Measurements from ENCODE around the gene ACAP1. TPM values are rescaled to one million over a fixed set of nuclear protein-coding genes. Genes with fewer than 3 reads are reported as not detected.
A peak's percentile ranks its signal among the peaks of the same experiment; 100 is the strongest.

The ACAP1 gene
- total RNA-seq, 3 donors from 2014 or later: 3.4 to 6.6 (median 5.2) TPM

GRCh38 chr17:7315570-7316235, 20.6 kb upstream of the ACAP1 start:
- Histone ChIP-seq H3K4me1 (peaks cover 0 to 11% of the 10 kb centered on the region in 2 donors), H3K27ac (peak overlapping the region; percentile 97 to 98), H3K4me3 (peak overlapping the region; percentile 80 to 96 (median 86)), H3K27me3 (no peaks in the 10 kb centered on the region), H3K36me3 (no peaks in the 10 kb centered on the region), H3K9me3 (no peaks in the 10 kb centered on the region)
- TF ChIP-seq CTCF (IDR thresholded peaks at IDR 0.05): no peak
- TF ChIP-seq POLR2A (IDR thresholded peaks at IDR 0.05): peak; percentile 4
- peak; percentile 66 to 69 for DNase-seq (ENCODE audit: low spot score in 2 of 2)
- intact Hi-C loops (cut with DNase I; ENCODE audit: low total_unique reads): no loop called here

GRCh38 chr17:7317161-7317803, 19.0 kb upstream of the ACAP1 start:
- Histone ChIP-seq H3K36me3 (no peaks in the 10 kb centered on the region), H3K4me3 (no peak overlapping the region), H3K4me1 (peaks cover 0 to 11% of the 10 kb centered on the region in 2 donors), H3K27me3 (no peaks in the 10 kb centered on the region), H3K9me3 (no peaks in the 10 kb centered on the region), H3K27ac (no peak overlapping the region)
- no peak for DNase-seq (ENCODE audit: low spot score in 2 of 2)
- intact Hi-C loops (cut with DNase I; ENCODE audit: low total_unique reads): no loop called here
- TF ChIP-seq POLR2A (IDR thresholded peaks at IDR 0.05) (no peak), POLR2AphosphoS5 (IDR thresholded peaks at IDR 0.05) (no peak), CTCF (IDR thresholded peaks at IDR 0.05) (no peak)

GRCh38 chr17:7318121-7318860, 18.0 kb upstream of the ACAP1 start:
- Histone ChIP-seq H3K36me3 (no peaks in the 10 kb centered on the region), H3K27ac (no peak overlapping the region)

GRCh38 chr17:7321466-7321865, 14.9 kb upstream of the ACAP1 start:
- TF ChIP-seq POLR2AphosphoS5 (IDR thresholded peaks at IDR 0.05) (no peak), POLR2A (IDR thresholded peaks at IDR 0.05) (no peak), CTCF (IDR thresholded peaks at IDR 0.05) (no peak)
- no peaks in the 10 kb centered on the region for H3K4me1 ChIP-seq
- intact Hi-C loops (cut with DNase I; ENCODE audit: low total_unique reads): no loop called here
- DNase-seq (ENCODE audit: low spot score in 2 of 2): no peak
- no peak overlapping the region for H3K4me3 ChIP-seq
- no peak overlapping the region for H3K27ac ChIP-seq
- no peaks in the 10 kb centered on the region for H3K9me3 ChIP-seq
- no peaks in the 10 kb centered on the region for H3K36me3 ChIP-seq
- H3K27me3 ChIP-seq: no peaks in the 10 kb centered on the region

More at GRCh38 chr17:7318121-7318860, 18.0 kb upstream of the ACAP1 start:
- no peak for DNase-seq (ENCODE audit: low spot score in 2 of 2)
- intact Hi-C loops (cut with DNase I; ENCODE audit: low total_unique reads): no loop called here
- Histone ChIP-seq H3K9me3 (no peaks in the 10 kb centered on the region), H3K4me3 (no peak overlapping the region), H3K27me3 (no peaks in the 10 kb centered on the region), H3K4me1 (peaks cover 0 to 11% of the 10 kb centered on the region in 2 donors)
- no peak for TF ChIP-seq POLR2AphosphoS5 (IDR thresholded peaks at IDR 0.05)
- no peak for TF ChIP-seq CTCF (IDR thresholded peaks at IDR 0.05)
- no peak for TF ChIP-seq POLR2A (IDR thresholded peaks at IDR 0.05)

Data from breast epithelium (tissue), 4 donors.